ENCODE measurements around the gene C3orf70.

GRCh38 chr3:185041540-185041939 lies 111.3 kb downstream of the C3orf70 start:
- no peak for TF ChIP-seq POLR2A (IDR thresholded peaks at IDR 0.05)
- no peak for TF ChIP-seq CTCF (IDR thresholded peaks at IDR 0.05)
